Tibial nerve (tissue), 4 donors: ENCODE measurements around the gene TNRC6A. TPM values are rescaled to one million over a fixed set of nuclear protein-coding genes. Genes with fewer than 3 reads are reported as not detected.

Experiments
- DNase-seq, 2 donors: peaks; one replicate each; pipeline ENCODE4 v3.0.0-alpha.2; 2019; ENCODE audit warnings: low spot score in 2 of 2
- H3K27ac ChIP-seq, 4 donors: fragments of 200-600 bp; sonication (generic) in 3 of 4; one replicate each; pipeline ENCODE4 v1.5.1; 2017 to 2019; ENCODE audit warnings: mild to moderate bottlenecking in 1 of 4
- H3K27me3 ChIP-seq, 2 donors: fragments of 200-600 bp; sonication (generic) in 1 of 2; one replicate each; pipeline versions ENCODE4 v1.5.1 to v1.6.0; 2017 to 2019
- H3K36me3 ChIP-seq, 3 donors: fragments of 200-600 bp; sonication (generic); one replicate each; pipeline ENCODE4 v1.5.1; 2018 to 2019
- H3K4me1 ChIP-seq, 4 donors: fragments of 200-600 bp; sonication (generic) in 3 of 4; one replicate each; pipeline ENCODE4 v1.5.1; 2017 to 2019
- H3K4me3 ChIP-seq, 4 donors: fragments of 200-600 bp; sonication (generic) in 3 of 4; one replicate each; pipeline ENCODE4 v1.5.1; 2017 to 2019; ENCODE audit warnings: mild to moderate bottlenecking in 1 of 4, moderate library complexity in 1 of 4
- H3K9me3 ChIP-seq, 4 donors: fragments of 200-600 bp; sonication (generic) in 3 of 4; one replicate each; pipeline ENCODE4 v1.5.1; 2017 to 2019
- CTCF ChIP-seq, 5 experiments: fragments of 200-600 bp in 3 of 5; fragments of 450-650 bp in 2 of 5; sonication (generic) in 3 of 5; IDR thresholded peaks; one replicate each; pipeline ENCODE4 v1.5.1; 2016 to 2019; ENCODE audit warnings: antibody characterized with exemption in 5 of 5, mild to moderate bottlenecking in 3 of 5, moderate library complexity in 2 of 5
- EP300 ChIP-seq, 2 donors: sonication (generic); formaldehyde crosslinking; IDR thresholded peaks; one replicate each; pipeline ENCODE4 v1.6.1; 2017; ENCODE audit warnings: antibody characterized with exemption in 2 of 2, mild to moderate bottlenecking in 1 of 2
- POLR2A ChIP-seq, 2 donors: fragments of 450-650 bp; IDR thresholded peaks; one replicate each; pipeline ENCODE4 v1.6.1; 2017; ENCODE audit warnings: antibody characterized with exemption in 2 of 2, mild to moderate bottlenecking in 2 of 2, moderate library complexity in 2 of 2
- WGBS, 2 donors: methylation state at CpG; one replicate each; pipeline ENCODE4 v1.1.5; 2018; 5-methylcytosine and 5-hydroxymethylcytosine counted together
- total RNA-seq, 4 donors: library from RNA; depleted of rRNA; stranded (reverse); fragments of >200 nt; gene quantifications; one replicate each; pipeline ENCODE4 v1.1.0, GENCODE V29; 2016

The TNRC6A gene
- total RNA-seq, 4 donors from 2014 or later: 47.7 to 74.5 (median 59.6) TPM

DNA sequence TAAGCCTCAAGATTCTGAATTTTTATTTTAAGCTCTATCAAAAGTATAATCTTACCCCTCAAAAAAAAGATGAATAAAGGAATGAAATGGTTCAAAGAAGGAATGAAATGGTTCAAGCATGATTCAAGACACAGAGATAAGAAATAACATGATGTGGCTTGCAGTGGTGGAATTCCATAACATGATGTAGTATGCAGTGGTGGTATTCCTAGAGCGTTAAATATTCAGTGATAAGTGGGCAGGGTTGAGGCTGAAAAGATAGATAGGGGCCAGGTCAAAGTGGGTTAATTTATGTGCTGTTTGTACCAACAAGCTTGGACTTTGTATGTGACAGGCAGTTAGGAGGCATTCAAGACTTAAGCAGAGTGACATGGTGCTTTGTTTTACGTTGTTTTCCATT lies 29.6 kb downstream of the TNRC6A start:
- H3K27ac ChIP-seq: no peak overlapping the region
- no peak overlapping the region for H3K4me3 ChIP-seq
- H3K36me3 ChIP-seq: peaks cover 0 to 17% (median 0%) of the 10 kb centered on the region in 3 donors
- H3K9me3 ChIP-seq: no peaks in the 10 kb centered on the region
- TF ChIP-seq EP300 (IDR thresholded peaks at IDR 0.05) (no peak), CTCF (IDR thresholded peaks at IDR 0.05) (no peak), POLR2A (IDR thresholded peaks at IDR 0.05) (no peak)
- H3K4me1 ChIP-seq: peaks cover 0 to 56% (median 0%) of the 10 kb centered on the region in 4 donors
- no peaks in the 10 kb centered on the region for H3K27me3 ChIP-seq
- DNase-seq: no peak
- 86 to 92% methylated on average over 2 of the region's 2 CpGs for WGBS, 2 donors

DNA sequence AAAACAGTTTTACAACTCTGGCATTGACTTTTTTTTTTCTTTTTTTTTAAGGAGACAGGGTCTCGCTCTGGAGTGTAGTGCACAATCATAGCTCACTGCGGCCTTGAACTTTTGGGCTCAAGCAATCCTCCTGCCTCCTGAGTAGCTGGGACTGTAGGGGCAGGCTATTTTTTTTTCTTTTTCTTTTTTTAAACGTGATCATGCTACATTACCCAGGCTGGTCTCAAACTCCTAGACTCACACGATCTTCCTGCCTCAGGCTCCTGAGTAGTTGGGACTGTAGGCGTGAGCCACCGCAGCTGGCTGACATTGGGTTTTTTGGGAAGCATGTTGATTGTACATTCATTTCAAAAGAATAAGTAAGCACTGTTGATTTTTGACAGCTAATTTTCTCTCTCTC lies 32.1 kb downstream of the TNRC6A start:
- Histone ChIP-seq H3K4me3 (no peak overlapping the region), H3K9me3 (no peaks in the 10 kb centered on the region), H3K27me3 (no peaks in the 10 kb centered on the region), H3K36me3 (peaks cover 0 to 21% (median 0%) of the 10 kb centered on the region in 3 donors), H3K4me1 (peaks cover 0 to 42% (median 0%) of the 10 kb centered on the region in 4 donors), H3K27ac (no peak overlapping the region)
- TF ChIP-seq EP300 (IDR thresholded peaks at IDR 0.05) (no peak), POLR2A (IDR thresholded peaks at IDR 0.05) (no peak), CTCF (IDR thresholded peaks at IDR 0.05) (no peak)
- no peak for DNase-seq
- WGBS, 2 donors: 64 to 75% methylated on average over 6 of the region's 6 CpGs

DNA sequence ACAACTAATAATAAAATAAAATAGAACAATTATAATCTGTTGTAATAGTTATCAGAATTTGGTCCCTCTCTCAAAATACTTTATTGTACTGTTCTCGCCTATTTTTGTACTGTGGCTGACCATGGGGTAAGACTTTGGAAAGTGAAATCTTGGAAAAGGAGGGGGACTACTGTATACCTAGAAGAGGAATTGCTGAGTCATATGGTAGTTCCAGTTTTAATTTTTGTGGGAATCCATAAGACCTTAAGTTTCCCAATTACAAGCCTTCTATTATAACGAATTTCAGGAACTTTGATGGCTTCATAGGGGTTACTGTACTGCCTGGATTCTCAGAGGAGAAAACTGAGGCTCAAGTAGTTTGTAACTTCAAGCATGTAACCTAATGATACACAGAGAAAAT lies 35.5 kb downstream of the TNRC6A start:
- TF ChIP-seq CTCF (IDR thresholded peaks at IDR 0.05): no peak
- no peak for TF ChIP-seq POLR2A (IDR thresholded peaks at IDR 0.05)
- no peak for TF ChIP-seq EP300 (IDR thresholded peaks at IDR 0.05)
- Histone ChIP-seq H3K9me3 (no peaks in the 10 kb centered on the region), H3K36me3 (peaks cover 0 to 12% (median 0%) of the 10 kb centered on the region in 3 donors), H3K27ac (no peak overlapping the region), H3K27me3 (no peaks in the 10 kb centered on the region), H3K4me1 (peaks cover 0 to 39% (median 0%) of the 10 kb centered on the region in 4 donors), H3K4me3 (no peak overlapping the region)
- DNase-seq: no peak
- WGBS, 2 donors: 91 to 93% methylated on average over 2 of the region's 2 CpGs

DNA sequence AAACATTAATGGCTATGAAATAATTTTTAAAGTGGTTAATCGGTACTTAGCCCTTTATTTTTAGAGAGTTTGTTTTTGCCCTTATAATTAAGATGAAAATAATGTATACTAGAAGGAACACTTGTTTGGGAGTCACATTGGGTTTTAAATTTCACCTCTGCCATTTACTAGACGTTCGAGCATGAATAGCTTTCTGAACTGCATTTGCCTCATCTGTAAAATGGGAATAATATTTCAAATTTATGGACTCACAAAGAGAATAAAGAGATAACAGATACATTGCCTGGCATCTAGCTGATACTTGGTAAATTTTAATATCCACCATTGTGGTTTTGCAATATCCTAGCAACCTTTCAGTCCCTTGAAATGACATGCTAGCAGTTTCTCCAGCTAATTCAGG lies 36.6 kb downstream of the TNRC6A start:
- no peaks in the 10 kb centered on the region for H3K27me3 ChIP-seq
- no peak for DNase-seq
- no peak overlapping the region for H3K4me3 ChIP-seq
- no peaks in the 10 kb centered on the region for H3K9me3 ChIP-seq
- no peak overlapping the region for H3K27ac ChIP-seq
- TF ChIP-seq POLR2A (IDR thresholded peaks at IDR 0.05) (no peak), EP300 (IDR thresholded peaks at IDR 0.05) (no peak), CTCF (IDR thresholded peaks at IDR 0.05) (no peak)
- H3K36me3 ChIP-seq: peaks cover 0 to 12% (median 0%) of the 10 kb centered on the region in 3 donors
- 87 to 93% methylated on average over 3 of the region's 3 CpGs for WGBS, 2 donors
- H3K4me1 ChIP-seq: peaks cover 0 to 46% (median 0%) of the 10 kb centered on the region in 4 donors

GRCh38 chr16:24769806-24770205 lies 40.4 kb downstream of the TNRC6A start:
- H3K27me3 ChIP-seq: no peaks in the 10 kb centered on the region
- H3K36me3 ChIP-seq: peaks cover 0 to 16% (median 0%) of the 10 kb centered on the region in 3 donors
- 76 to 85% methylated on average over 5 of the region's 5 CpGs for whole genome bisulfite sequencing, 2 donors
- peaks cover 0 to 34% (median 0%) of the 10 kb centered on the region in 4 donors for H3K4me1 ChIP-seq
- H3K27ac ChIP-seq: no peak overlapping the region
- no peak for DNase-seq
- no peak overlapping the region for H3K4me3 ChIP-seq
- TF ChIP-seq EP300 (IDR thresholded peaks at IDR 0.05): no peak
- no peak for TF ChIP-seq CTCF (IDR thresholded peaks at IDR 0.05)
- no peaks in the 10 kb centered on the region for H3K9me3 ChIP-seq
